Uterus (tissue), 4 donors: ENCODE measurements around the gene RAI14. TPM values are rescaled to one million over a fixed set of nuclear protein-coding genes. Genes with fewer than 3 reads are reported as not detected.

Experiments
- DNase-seq, 2 donors: peaks; one replicate each; pipeline ENCODE4 v3.0.0-alpha.2; 2019 to 2020
- H3K27ac ChIP-seq, 2 donors: fragments of 200-600 bp; sonication (generic); 1 replicate in 1 of 2; 2 replicates in 1 of 2; pipeline ENCODE4 v1.5.1; 2016 to 2018
- H3K27me3 ChIP-seq, 2 donors: fragments of 200-600 bp; sonication (generic); one replicate each; pipeline ENCODE4 v1.5.1; 2018 to 2019; ENCODE audit warnings: control low read depth in 1 of 2
- H3K36me3 ChIP-seq, 2 donors: fragments of 200-600 bp; sonication (generic); one replicate each; pipeline ENCODE4 v1.5.1; 2019; ENCODE audit warnings: control low read depth in 1 of 2
- H3K4me1 ChIP-seq, 2 donors: fragments of 200-600 bp; sonication (generic); one replicate each; pipeline ENCODE4 v1.5.1; 2018 to 2019; ENCODE audit warnings: control low read depth in 1 of 2
- H3K4me3 ChIP-seq, 2 donors: fragments of 200-600 bp; sonication (generic); 1 replicate in 1 of 2; 2 replicates in 1 of 2; pipeline ENCODE4 v1.5.1; 2018 to 2019; ENCODE audit warnings: mild to moderate bottlenecking in 1 of 2
- H3K9me3 ChIP-seq, 2 donors: fragments of 200-600 bp; sonication (generic); one replicate each; pipeline ENCODE4 v1.5.1; 2019; ENCODE audit warnings: control low read depth in 1 of 2
- POLR2A ChIP-seq, 2 donors: fragments of 450-650 bp; IDR thresholded peaks; one replicate each; pipeline ENCODE4 v1.6.1; 2016; ENCODE audit warnings: antibody characterized with exemption in 2 of 2, mild to moderate bottlenecking in 1 of 2, moderate library complexity in 1 of 2
- intact Hi-C: fragments of 100-400 bp; cut with DNase I; formaldehyde crosslinking; loops from one replicate; pipeline ENCODE4 v1.15.1; 2023; ENCODE audit warnings: low total_unique reads
- total RNA-seq, 4 donors: library from RNA; depleted of rRNA in 3 of 4; stranded (reverse); fragments of >200 nt in 3 of 4; gene quantifications; one replicate each; pipeline versions ENCODE4 v1.1.0 to v1.2.4, GENCODE V29; 2014 to 2023
- TF ChIP-seq, protein P1 (sequence below), 4 experiments: fragments of 200-600 bp in 2 of 4; fragments of 450-650 bp in 2 of 4; sonication (generic) in 2 of 4; IDR thresholded peaks; one replicate each; pipeline ENCODE4 v1.5.1; 2016 to 2019; ENCODE audit warnings: antibody characterized with exemption in 4 of 4, mild to moderate bottlenecking in 2 of 4, moderate library complexity in 1 of 4
- donor health status: DM: yes; HTN: yes; CAD: no.

Gene RAI14
- total RNA-seq, 4 donors from 2014 or later, result 32.4 to 264 (median 117) TPM

DNA sequence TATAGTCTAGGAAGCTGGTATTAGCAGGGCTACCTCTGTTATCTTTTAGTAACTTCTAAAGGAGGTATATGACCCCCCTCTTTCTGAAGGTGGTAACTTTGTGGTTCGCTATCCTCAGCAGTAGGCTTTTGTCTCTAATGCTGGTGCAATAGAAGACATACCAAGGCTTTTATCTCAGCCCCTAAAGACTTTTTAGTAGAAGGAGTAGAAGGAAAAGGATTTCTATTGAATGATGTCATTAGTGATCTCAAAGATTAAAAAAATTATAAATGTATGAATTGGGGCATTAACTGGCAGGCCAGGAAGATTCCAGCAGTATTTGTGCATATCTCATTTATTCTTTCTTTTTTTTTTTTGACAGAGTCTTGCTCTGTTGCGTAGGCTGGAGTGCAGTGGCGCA is 78.2 kb downstream of the RAI14 start:
- Histone ChIP-seq H3K4me1 (peaks cover 4 to 7% of the 10 kb centered on the region in 2 donors), H3K4me3 (no peak overlapping the region), H3K27me3 (no peaks in the 10 kb centered on the region), H3K36me3 (no peaks in the 10 kb centered on the region), H3K9me3 (no peaks in the 10 kb centered on the region), H3K27ac (peak overlapping the region in 1 of 2 donors; percentile 61)
- no peak for DNase-seq
- no peak for TF ChIP-seq POLR2A (IDR thresholded peaks at IDR 0.05)
- TF ChIP-seq, protein P1, sequence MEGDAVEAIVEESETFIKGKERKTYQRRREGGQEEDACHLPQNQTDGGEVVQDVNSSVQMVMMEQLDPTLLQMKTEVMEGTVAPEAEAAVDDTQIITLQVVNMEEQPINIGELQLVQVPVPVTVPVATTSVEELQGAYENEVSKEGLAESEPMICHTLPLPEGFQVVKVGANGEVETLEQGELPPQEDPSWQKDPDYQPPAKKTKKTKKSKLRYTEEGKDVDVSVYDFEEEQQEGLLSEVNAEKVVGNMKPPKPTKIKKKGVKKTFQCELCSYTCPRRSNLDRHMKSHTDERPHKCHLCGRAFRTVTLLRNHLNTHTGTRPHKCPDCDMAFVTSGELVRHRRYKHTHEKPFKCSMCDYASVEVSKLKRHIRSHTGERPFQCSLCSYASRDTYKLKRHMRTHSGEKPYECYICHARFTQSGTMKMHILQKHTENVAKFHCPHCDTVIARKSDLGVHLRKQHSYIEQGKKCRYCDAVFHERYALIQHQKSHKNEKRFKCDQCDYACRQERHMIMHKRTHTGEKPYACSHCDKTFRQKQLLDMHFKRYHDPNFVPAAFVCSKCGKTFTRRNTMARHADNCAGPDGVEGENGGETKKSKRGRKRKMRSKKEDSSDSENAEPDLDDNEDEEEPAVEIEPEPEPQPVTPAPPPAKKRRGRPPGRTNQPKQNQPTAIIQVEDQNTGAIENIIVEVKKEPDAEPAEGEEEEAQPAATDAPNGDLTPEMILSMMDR (IDR thresholded peaks at IDR 0.05), result no peak
- intact Hi-C loops, result no loop called here

GRCh38 chr5:34735491-34736426 is 79.6 kb downstream of the RAI14 start:
- Histone ChIP-seq H3K27me3 (no peaks in the 10 kb centered on the region), H3K4me3 (no peak overlapping the region), H3K9me3 (no peaks in the 10 kb centered on the region), H3K36me3 (no peaks in the 10 kb centered on the region), H3K27ac (peak overlapping the region; percentile 45 to 61), H3K4me1 (peaks cover 4 to 12% of the 10 kb centered on the region in 2 donors)
- TF ChIP-seq POLR2A (IDR thresholded peaks at IDR 0.05), result no peak
- TF ChIP-seq, protein P1 (IDR thresholded peaks at IDR 0.05), result no peak
- intact Hi-C loops, result no loop called here
- DNase-seq, result no peak

GRCh38 chr5:34736445-34737115 is 80.5 kb downstream of the RAI14 start:
- Histone ChIP-seq H3K36me3 (no peaks in the 10 kb centered on the region), H3K4me3 (no peak overlapping the region), H3K4me1 (peaks cover 4 to 14% of the 10 kb centered on the region in 2 donors), H3K9me3 (no peaks in the 10 kb centered on the region), H3K27me3 (no peaks in the 10 kb centered on the region), H3K27ac (peak overlapping the region; percentile 32 to 45)
- DNase-seq, result no peak
- TF ChIP-seq POLR2A (IDR thresholded peaks at IDR 0.05), result no peak
- intact Hi-C loops, result no loop called here

GRCh38 chr5:34737731-34738130 is 81.6 kb downstream of the RAI14 start:
- H3K9me3 ChIP-seq, result no peaks in the 10 kb centered on the region
- H3K36me3 ChIP-seq, result no peaks in the 10 kb centered on the region
- peaks cover 4 to 14% of the 10 kb centered on the region in 2 donors for H3K4me1 ChIP-seq
- intact Hi-C loops, result no loop called here
- TF ChIP-seq POLR2A (IDR thresholded peaks at IDR 0.05), result no peak
- TF ChIP-seq, protein P1 (IDR thresholded peaks at IDR 0.05), result no peak
- H3K27ac ChIP-seq, result no peak overlapping the region
- H3K27me3 ChIP-seq, result no peaks in the 10 kb centered on the region
- DNase-seq, result no peak
- no peak overlapping the region for H3K4me3 ChIP-seq

GRCh38 chr5:34738381-34738780 is 82.3 kb downstream of the RAI14 start:
- no peak for TF ChIP-seq POLR2A (IDR thresholded peaks at IDR 0.05)
- TF ChIP-seq, protein P1 (IDR thresholded peaks at IDR 0.05), result no peak
- H3K4me1 ChIP-seq, result peaks cover 4 to 14% of the 10 kb centered on the region in 2 donors
- no peak overlapping the region for H3K4me3 ChIP-seq
- no peaks in the 10 kb centered on the region for H3K9me3 ChIP-seq
- no peaks in the 10 kb centered on the region for H3K36me3 ChIP-seq
- DNase-seq, result no peak
- no peaks in the 10 kb centered on the region for H3K27me3 ChIP-seq
- peak overlapping the region; percentile 9 to 16 for H3K27ac ChIP-seq
- intact Hi-C loops, result no loop called here
